Gastrocnemius medialis (tissue), 4 donors: ENCODE data around the gene THEM5. TPM values are rescaled to one million over a fixed set of nuclear protein-coding genes. Genes with fewer than 3 reads are reported as not detected.
"Not testable (repeated sequence)": the region's sequence is repeated elsewhere in the genome, so short reads cannot be mapped to it uniquely, and the experiment has no call there.

Source experiments
- ATAC-seq, 2 donors: fragments of 150-250 bp; one replicate each; pipeline ENCODE4 v1.9.1; 2016
- DNase-seq, 2 donors: peaks; one replicate each; pipeline ENCODE4 v3.0.0-alpha.2; 2019
- H3K27ac ChIP-seq, 4 donors: fragments of 200-600 bp; sonication (generic); 1 replicate in 1 of 4; 2 replicates in 3 of 4; pipeline ENCODE4 v1.5.1; 2016 to 2018; ENCODE audit warnings: mild to moderate bottlenecking in 2 of 4, moderate library complexity in 1 of 4
- H3K27me3 ChIP-seq, 3 donors: fragments of 200-600 bp; sonication (generic) in 2 of 3; 1 replicate in 1 of 3; 2 replicates in 2 of 3; pipeline versions ENCODE4 v1.5.1 to v1.6.0; 2016 to 2019; ENCODE audit warnings: mild to moderate bottlenecking in 1 of 3, moderate library complexity in 1 of 3
- H3K36me3 ChIP-seq, 2 donors: fragments of 200-600 bp; sonication (generic) in 1 of 2; one replicate each; pipeline ENCODE4 v1.5.1; 2017 to 2018
- H3K4me1 ChIP-seq, 2 donors: fragments of 200-600 bp; sonication (generic) in 1 of 2; one replicate each; pipeline ENCODE4 v1.5.1; 2016 to 2017; ENCODE audit warnings: mild to moderate bottlenecking in 2 of 2
- H3K4me3 ChIP-seq, 4 donors: fragments of 200-600 bp; sonication (generic) in 3 of 4; 1 replicate in 1 of 4; 2 replicates in 3 of 4; pipeline ENCODE4 v1.5.1; 2016 to 2019; ENCODE audit warnings: mild to moderate bottlenecking in 2 of 4
- H3K9me3 ChIP-seq, 3 donors: fragments of 200-600 bp; sonication (generic) in 2 of 3; 1 replicate in 1 of 3; 2 replicates in 2 of 3; pipeline ENCODE4 v1.5.1; 2016 to 2019
- CTCF ChIP-seq, 5 experiments: fragments of 450-650 bp in 3 of 5; fragments of 200-600 bp in 2 of 5; sonication (generic) in 2 of 5; IDR thresholded peaks in 4 of 5; conservative IDR thresholded peaks in 1 of 5; 1 replicate in 4 of 5; 2 replicates in 1 of 5; pipeline ENCODE4 v1.5.1; 2016 to 2019; ENCODE audit warnings: antibody characterized with exemption in 5 of 5, mild to moderate bottlenecking in 3 of 5, moderate library complexity in 3 of 5
- POLR2A ChIP-seq, 2 donors: fragments of 450-650 bp; IDR thresholded peaks; one replicate each; pipeline ENCODE4 v1.6.1; 2017; ENCODE audit warnings: antibody characterized with exemption in 2 of 2, mild to moderate bottlenecking in 2 of 2, moderate library complexity in 2 of 2
- in situ Hi-C, 4 donors: fragments of 200-750 bp; cut with MboI; loops; one replicate each; pipeline versions ENCODE4 v1.15.0 to v1.8.0; 2017; ENCODE audit warnings: low sequenced_read_pairs in 4 of 4
- intact Hi-C: fragments of 100-400 bp; cut with DNase I; formaldehyde crosslinking; loops from one replicate; pipeline ENCODE4 v1.15.1; 2023; ENCODE audit warnings: low total_unique reads
- total RNA-seq, 4 donors: library from RNA; depleted of rRNA; stranded (reverse); fragments of >200 nt; gene quantifications; one replicate each; pipeline versions ENCODE4 v1.1.0 to v1.2.3, GENCODE V29; 2016

THEM5 gene
- total RNA-seq, 4 donors from 2014 or later: not detected

GRCh38 chr1:151855933-151856332, 2.4 kb upstream of the THEM5 start:
- Histone ChIP-seq H3K4me3 (no peak overlapping the region), H3K27me3 (peaks cover 0 to 11% (median 0%) of the 10 kb centered on the region in 3 donors), H3K36me3 (no peaks in the 10 kb centered on the region), H3K9me3 (no peaks in the 10 kb centered on the region), H3K4me1 (no peaks in the 10 kb centered on the region), H3K27ac (no peak overlapping the region)
- intact Hi-C loops (no loop called here), in situ Hi-C loops (no loop called here)
- DNase-seq: no peak
- TF ChIP-seq CTCF (IDR thresholded peaks at IDR 0.05 in 4 of 5, conservative IDR thresholded peaks at IDR 0.05 in 1 of 5) (no peak), POLR2A (IDR thresholded peaks at IDR 0.05) (no peak)
- ATAC-seq: no peak

GRCh38 chr1:151855516-151855915, 2.0 kb upstream of the THEM5 start:
- H3K27ac ChIP-seq, H3K36me3 ChIP-seq, ATAC-seq, in situ Hi-C loops, DNase-seq, intact Hi-C loops, H3K4me1 ChIP-seq, H3K9me3 ChIP-seq, H3K4me3 ChIP-seq: not testable (repeated sequence)
- H3K27me3 ChIP-seq: peaks cover 0 to 11% (median 0%) of the 10 kb centered on the region in 3 donors

- in situ Hi-C loops: no loop called here
These were observed 1.1 kb upstream of the THEM5 start for GRCh38 chr1:151854658-151855057.

GRCh38 chr1:151852733-151853132, 779 bp downstream of the THEM5 start:
- DNase-seq (no peak), ATAC-seq (no peak)
- Histone ChIP-seq H3K27ac (no peak overlapping the region), H3K4me3 (no peak overlapping the region), H3K4me1 (no peaks in the 10 kb centered on the region), H3K9me3 (no peaks in the 10 kb centered on the region), H3K27me3 (peaks cover 0 to 11% (median 4%) of the 10 kb centered on the region in 3 donors), H3K36me3 (no peaks in the 10 kb centered on the region)
- in situ Hi-C loops (no loop called here), intact Hi-C loops (no loop called here)
- TF ChIP-seq CTCF (IDR thresholded peaks at IDR 0.05 in 4 of 5, conservative IDR thresholded peaks at IDR 0.05 in 1 of 5) (no peak), POLR2A (IDR thresholded peaks at IDR 0.05) (no peak)

More at GRCh38 chr1:151854658-151855057, 1.1 kb upstream of the THEM5 start:
- peaks cover 0 to 11% (median 0%) of the 10 kb centered on the region in 3 donors for H3K27me3 ChIP-seq
- no peaks in the 10 kb centered on the region for H3K9me3 ChIP-seq
- H3K4me1 ChIP-seq: no peaks in the 10 kb centered on the region
- no peak overlapping the region for H3K4me3 ChIP-seq
- intact Hi-C loops: no loop called here
- H3K36me3 ChIP-seq: no peaks in the 10 kb centered on the region
- TF ChIP-seq CTCF (IDR thresholded peaks at IDR 0.05 in 4 of 5, conservative IDR thresholded peaks at IDR 0.05 in 1 of 5): no peak
- no peak for TF ChIP-seq POLR2A (IDR thresholded peaks at IDR 0.05)
- H3K27ac ChIP-seq: no peak overlapping the region
- DNase-seq (no peak), ATAC-seq (no peak)

GRCh38 chr1:151851886-151852285, 1.6 kb downstream of the THEM5 start:
- no peak overlapping the region for H3K27ac ChIP-seq
- intact Hi-C loops (no loop called here), in situ Hi-C loops (no loop called here)
- DNase-seq (no peak), ATAC-seq (no peak)
- H3K4me1 ChIP-seq: no peaks in the 10 kb centered on the region
- peaks cover 0 to 11% (median 4%) of the 10 kb centered on the region in 3 donors for H3K27me3 ChIP-seq
- no peaks in the 10 kb centered on the region for H3K9me3 ChIP-seq
- no peak for TF ChIP-seq POLR2A (IDR thresholded peaks at IDR 0.05)
- no peak for TF ChIP-seq CTCF (IDR thresholded peaks at IDR 0.05 in 4 of 5, conservative IDR thresholded peaks at IDR 0.05 in 1 of 5)
- H3K36me3 ChIP-seq: no peaks in the 10 kb centered on the region
- H3K4me3 ChIP-seq: no peak overlapping the region
